OCI-M1 (cell line): ENCODE data around the gene ACBD6.

Source experiments
- DNase-seq: peaks from one replicate; lab custom pipeline; 2025; lab: John Stamatoyannopoulos, UW

The ACBD6 gene

GRCh38 chr1:180370188-180370587, 132.2 kb downstream of the ACBD6 start:
- no peak for DNase-seq

GRCh38 chr1:180369061-180369460, 133.3 kb downstream of the ACBD6 start:
- no peak for DNase-seq

GRCh38 chr1:180366371-180367068, 135.9 kb downstream of the ACBD6 start:
- no peak for DNase-seq

- DNase-seq, result no peak
Measured at GRCh38 chr1:180365039-180365438, 137.3 kb downstream of the ACBD6 start.

GRCh38 chr1:180363246-180363995, 139.0 kb downstream of the ACBD6 start:
- no peak for DNase-seq

- DNase-seq, result no peak
Measured at GRCh38 chr1:180360333-180361075, 141.9 kb downstream of the ACBD6 start.

- no peak for DNase-seq
Measured at GRCh38 chr1:180358649-180359048, 143.7 kb downstream of the ACBD6 start.

- DNase-seq, result no peak
Measured at GRCh38 chr1:180353945-180354344, 148.4 kb downstream of the ACBD6 start.

- no peak for DNase-seq
Measured at GRCh38 chr1:180352588-180352987, 149.8 kb downstream of the ACBD6 start.

GRCh38 chr1:180352021-180352420, 150.4 kb downstream of the ACBD6 start:
- DNase-seq, result no peak

GRCh38 chr1:180345148-180345547, 157.2 kb downstream of the ACBD6 start:
- no peak for DNase-seq

- DNase-seq, result peak; percentile 65
Measured at GRCh38 chr1:180343921-180344769, 158.2 kb downstream of the ACBD6 start.

- no peak for DNase-seq
Measured at GRCh38 chr1:180327089-180327488, 175.3 kb downstream of the ACBD6 start.

GRCh38 chr1:180312926-180313325, 189.5 kb downstream of the ACBD6 start:
- DNase-seq, result no peak

GRCh38 chr1:180311011-180311730, 191.2 kb downstream of the ACBD6 start:
- DNase-seq, result no peak

GRCh38 chr1:180310095-180310494, 192.3 kb downstream of the ACBD6 start:
- no peak for DNase-seq

- DNase-seq, result no peak
Measured at GRCh38 chr1:180309338-180309737, 193.0 kb downstream of the ACBD6 start.

GRCh38 chr1:180301135-180301742, 201.1 kb downstream of the ACBD6 start:
- no peak for DNase-seq

GRCh38 chr1:180299479-180300221, 202.7 kb downstream of the ACBD6 start:
- DNase-seq, result no peak

- no peak for DNase-seq
Measured at GRCh38 chr1:180295999-180296398, 206.4 kb downstream of the ACBD6 start.
